HG03342 (cell line): ENCODE results near the gene NME2.

Experiments
- ATAC-seq: cut with Tn5 transposase; IDR thresholded peaks from one replicate; pipeline ENCODE4 v1.9.1; 2021; ENCODE audit warnings: mild to moderate bottlenecking, moderate library complexity; ENCODE audit not compliant: unreplicated experiment

NME2 gene

GRCh38 chr17:51200295-51200694 is 34.1 kb downstream of the NME2 start:
- no peak for ATAC-seq

GRCh38 chr17:51200846-51201245 is 34.6 kb downstream of the NME2 start:
- ATAC-seq: no peak

- no peak for ATAC-seq
These were observed 37.6 kb downstream of the NME2 start for GRCh38 chr17:51203838-51204237.

- no peak for ATAC-seq
These were observed 48.7 kb downstream of the NME2 start for GRCh38 chr17:51214920-51215319.

- ATAC-seq: no peak
These were observed 51.7 kb downstream of the NME2 start for GRCh38 chr17:51217946-51218345.

- ATAC-seq: no peak
These were observed 55.1 kb downstream of the NME2 start for GRCh38 chr17:51221322-51221721.
